Mammary microvascular endothelial cell (primary cell): ENCODE data around the gene TSHZ1. TPM values are rescaled to one million over a fixed set of nuclear protein-coding genes. Genes with fewer than 3 reads are reported as not detected.

Source experiments
- total RNA-seq: library from RNA; depleted of rRNA; stranded (reverse); fragments of >200 nt; gene quantifications from 2 replicates; pipeline ENCODE4 v1.2.3, GENCODE V29; 2015

The TSHZ1 gene, protein sequence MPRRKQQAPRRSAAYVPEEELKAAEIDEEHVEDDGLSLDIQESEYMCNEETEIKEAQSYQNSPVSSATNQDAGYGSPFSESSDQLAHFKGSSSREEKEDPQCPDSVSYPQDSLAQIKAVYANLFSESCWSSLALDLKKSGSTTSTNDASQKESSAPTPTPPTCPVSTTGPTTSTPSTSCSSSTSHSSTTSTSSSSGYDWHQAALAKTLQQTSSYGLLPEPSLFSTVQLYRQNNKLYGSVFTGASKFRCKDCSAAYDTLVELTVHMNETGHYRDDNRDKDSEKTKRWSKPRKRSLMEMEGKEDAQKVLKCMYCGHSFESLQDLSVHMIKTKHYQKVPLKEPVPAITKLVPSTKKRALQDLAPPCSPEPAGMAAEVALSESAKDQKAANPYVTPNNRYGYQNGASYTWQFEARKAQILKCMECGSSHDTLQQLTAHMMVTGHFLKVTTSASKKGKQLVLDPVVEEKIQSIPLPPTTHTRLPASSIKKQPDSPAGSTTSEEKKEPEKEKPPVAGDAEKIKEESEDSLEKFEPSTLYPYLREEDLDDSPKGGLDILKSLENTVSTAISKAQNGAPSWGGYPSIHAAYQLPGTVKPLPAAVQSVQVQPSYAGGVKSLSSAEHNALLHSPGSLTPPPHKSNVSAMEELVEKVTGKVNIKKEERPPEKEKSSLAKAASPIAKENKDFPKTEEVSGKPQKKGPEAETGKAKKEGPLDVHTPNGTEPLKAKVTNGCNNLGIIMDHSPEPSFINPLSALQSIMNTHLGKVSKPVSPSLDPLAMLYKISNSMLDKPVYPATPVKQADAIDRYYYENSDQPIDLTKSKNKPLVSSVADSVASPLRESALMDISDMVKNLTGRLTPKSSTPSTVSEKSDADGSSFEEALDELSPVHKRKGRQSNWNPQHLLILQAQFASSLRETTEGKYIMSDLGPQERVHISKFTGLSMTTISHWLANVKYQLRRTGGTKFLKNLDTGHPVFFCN (N-terminal part only)
- 14.5 and 14.6 TPM in 2 replicates for total RNA-seq

DNA sequence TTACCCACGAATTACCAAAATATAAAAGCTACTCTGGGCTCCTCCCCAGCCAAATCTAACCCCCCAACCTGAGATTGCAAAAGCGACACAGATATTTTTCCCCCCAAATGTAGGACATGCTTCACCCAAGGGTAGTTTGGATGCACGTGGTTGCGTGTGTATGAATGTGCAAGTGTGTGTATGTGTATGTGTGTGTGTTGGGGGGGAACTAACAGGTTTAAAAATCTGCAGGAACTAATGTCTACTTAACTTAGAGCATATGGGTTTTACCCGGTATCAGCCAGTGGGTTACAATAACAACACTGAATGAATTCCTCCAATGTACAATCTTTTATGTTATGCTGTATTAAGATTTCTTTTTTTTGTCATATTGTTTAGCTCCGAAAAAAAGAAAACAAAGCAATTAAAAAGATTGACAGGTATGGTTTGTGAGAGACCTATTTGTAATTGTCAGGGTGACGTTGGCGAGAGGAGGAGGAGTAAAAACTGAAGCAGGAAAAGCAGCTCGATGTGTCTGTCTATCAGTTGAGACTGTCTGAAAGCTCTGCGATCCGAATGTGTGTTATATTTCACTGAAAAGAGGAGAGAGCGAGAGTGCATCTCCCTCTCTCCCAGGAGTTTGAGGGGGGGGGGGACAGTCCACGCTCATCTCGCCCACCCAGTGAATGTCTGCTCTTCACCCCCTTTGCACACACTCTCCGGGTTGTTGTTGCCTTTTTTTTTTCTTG is at the start of gene TSHZ1:
Gene TSHZ1, plus strand, starts transcription at position 524 of the 728 bp plus-strand sequence. CDS start 1,080 bp downstream, outside the sequence.

DNA sequence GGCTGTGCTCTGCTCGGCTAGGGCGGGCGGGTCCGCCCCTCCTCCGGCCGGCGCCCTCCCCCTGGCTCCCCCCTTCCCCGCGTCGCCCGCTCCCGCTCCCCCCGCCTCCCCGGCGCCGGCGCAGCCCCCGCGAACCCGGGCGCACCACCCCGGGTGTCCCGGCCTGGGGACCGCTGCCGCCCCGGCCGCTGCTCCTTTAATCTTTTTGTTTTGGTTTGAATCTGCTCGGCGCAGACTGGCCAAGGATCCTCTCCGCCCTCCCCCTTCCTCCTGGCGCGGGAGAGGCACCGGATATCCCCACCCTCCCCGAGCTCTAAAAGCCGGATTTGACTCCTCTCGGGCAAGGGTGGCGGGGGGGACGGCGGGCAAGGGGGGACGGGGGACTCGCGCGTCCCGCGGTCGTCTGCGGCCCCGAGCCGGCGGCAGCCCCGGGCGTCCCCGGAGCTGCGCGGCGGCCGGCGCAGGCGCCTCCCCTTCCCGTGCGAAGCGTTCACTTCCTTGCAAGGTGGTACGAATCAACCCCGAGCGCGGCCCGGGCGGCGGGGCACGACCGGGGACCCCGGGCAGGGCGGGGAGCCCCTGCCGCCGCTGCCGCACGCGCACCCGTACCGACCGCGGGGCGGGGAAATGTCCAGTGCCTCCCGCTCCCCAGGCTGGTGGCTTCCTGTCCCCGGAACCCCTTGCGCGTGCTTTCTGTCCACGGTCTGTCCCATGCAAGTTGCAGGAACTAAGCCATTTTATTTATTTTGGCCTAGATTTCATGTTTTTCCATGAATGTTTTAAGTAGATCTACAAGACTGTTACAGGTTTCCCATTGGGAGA is 1.3 kb upstream of the TSHZ1 start, which contains the start of gene PTGR3:
Gene PTGR3, minus strand, starts transcription at position 11 of the 822 bp plus-strand sequence. CDS start 81 bp downstream, outside the sequence.

Other genes with a start within 250 kb of the TSHZ1 start
- gene PTGR3, start 1.7 kb upstream of the TSHZ1 start, total RNA-seq = 23.1 and 27.2 TPM in 2 replicates
- not detected in 2 replicates for gene SMIM21, start 216.9 kb downstream of the TSHZ1 start, total RNA-seq